H1 (cell line): ENCODE measurements around the gene NPPA. TPM values are rescaled to one million over a fixed set of nuclear protein-coding genes. Genes with fewer than 3 reads are reported as not detected.

Experiments
- CTCF ChIA-PET: fragments of 300-600 bp; sonication (Branson Sonifier 250); formaldehyde crosslinking; loops from one replicate; lab custom pipeline; 2021; ENCODE audit not compliant: partially characterized antibody; lab: Charles Lee
- POLR2A ChIA-PET: fragments of 300-600 bp; sonication (Branson Sonifier 250); formaldehyde crosslinking; loops from one replicate; lab custom pipeline; 2021; ENCODE audit warnings: inconsistent platforms; ENCODE audit not compliant: partially characterized antibody; lab: Charles Lee
- DNase-seq, 2 experiments: peaks; one replicate each; pipeline versions ENCODE4 v3.0.0 to v3.0.0-alpha.2; 2010 to 2022; ENCODE audit warnings: low spot score in 2 of 2, low read depth in 1 of 2, mixed read lengths in 1 of 2
- FAIRE-seq: peaks from 2 replicates; lab custom pipeline; 2011; peaks lifted over from hg19 to GRCh38; lab: Jason Lieb, UNC
- H2AFZ ChIP-seq: 2 replicates; pipeline ENCODE4 v1.8.1; 2012; ENCODE audit warnings: low read length, inconsistent platforms
- H2AK5ac ChIP-seq: 2 replicates; pipeline ENCODE4 v1.6.1; 2013; ENCODE audit warnings: low read depth, low read length
- H2BK120ac ChIP-seq: replicated peaks from 2 replicates; pipeline ENCODE3; 2013; ENCODE audit warnings: low read depth, low read length, inconsistent platforms
- H2BK12ac ChIP-seq: 2 replicates; pipeline ENCODE4 v1.6.1; 2013; ENCODE audit warnings: low read depth, low read length
- H2BK15ac ChIP-seq: 2 replicates; pipeline ENCODE4 v1.6.1; 2013; ENCODE audit warnings: low read length
- H2BK20ac ChIP-seq: 2 replicates; pipeline ENCODE4 v1.6.1; 2013; ENCODE audit warnings: low read length
- H2BK5ac ChIP-seq: 2 replicates; pipeline ENCODE4 v1.6.1; 2013; ENCODE audit warnings: low read depth, low read length
- H3K14ac ChIP-seq: 2 replicates; pipeline ENCODE4 v1.6.1; 2013; ENCODE audit warnings: inconsistent platforms; ENCODE audit not compliant: insufficient read length
- H3K18ac ChIP-seq: 2 replicates; pipeline ENCODE4 v1.6.1; 2013; ENCODE audit warnings: low read length; ENCODE audit errors: extremely low read depth
- H3K23ac ChIP-seq: 2 replicates; pipeline ENCODE4 v1.6.1; 2013; ENCODE audit warnings: inconsistent platforms; ENCODE audit not compliant: insufficient read length
- H3K23me2 ChIP-seq: 2 replicates; pipeline ENCODE4 v1.6.1; 2013; ENCODE audit warnings: low read depth, low read length
- H3K27ac ChIP-seq: 2 replicates; pipeline ENCODE4 v1.6.1; 2011; ENCODE audit warnings: low read depth, low read length, inconsistent platforms
- H3K27me3 ChIP-seq, 4 experiments: replicated peaks in 1 of 4; 1 replicate in 1 of 4; 2 replicates in 3 of 4; pipeline versions ENCODE4 v1.6.1 to v1.8.1; 2011 to 2013; ENCODE audit warnings: low read length in 3 of 4, mild to moderate bottlenecking in 3 of 4, inconsistent platforms in 2 of 4, mixed read lengths in 2 of 4, moderate library complexity in 1 of 4; ENCODE audit not compliant: control insufficient read depth in 3 of 4, insufficient read depth in 3 of 4; ENCODE audit errors: extremely low read depth in 1 of 4
- H3K36me3 ChIP-seq, 4 experiments: 2 replicates each; pipeline versions ENCODE4 v1.6.1 to v1.8.1; 2011 to 2013; ENCODE audit warnings: mild to moderate bottlenecking in 4 of 4, low read length in 3 of 4, moderate library complexity in 2 of 4, control low read depth in 1 of 4, inconsistent platforms in 1 of 4; ENCODE audit not compliant: insufficient read depth in 4 of 4, control insufficient read depth in 2 of 4
- H3K4ac ChIP-seq: replicated peaks from 2 replicates; pipeline ENCODE3; 2013; ENCODE audit warnings: low read length, low read depth, mixed read lengths, inconsistent platforms; ENCODE audit not compliant: insufficient read length
- H3K4me1 ChIP-seq, 4 experiments: replicated peaks in 1 of 4; 1 replicate in 1 of 4; 2 replicates in 3 of 4; pipeline versions ENCODE4 v1.6.1 to v1.8.1; 2011 to 2013; ENCODE audit warnings: low read length in 3 of 4, inconsistent platforms in 2 of 4, mixed read lengths in 1 of 4; ENCODE audit not compliant: insufficient read depth in 4 of 4, control insufficient read depth in 3 of 4
- H3K4me2 ChIP-seq, 2 experiments: 2 replicates each; pipeline versions ENCODE4 v1.6.1 to v1.8.1; 2011 to 2013; ENCODE audit warnings: low read depth in 2 of 2, low read length in 2 of 2, control low read depth in 1 of 2, inconsistent platforms in 1 of 2, mild to moderate bottlenecking in 1 of 2; ENCODE audit not compliant: insufficient read depth in 1 of 2
- H3K4me3 ChIP-seq, 4 experiments: fragments of 200-600, 300-600 bp in 1 of 4; sonication (generic), shearing (Covaris generic), sonication (Bioruptor Twin) in 1 of 4; 2 replicates each; pipeline versions ENCODE4 v1.5.1 to v1.8.1; 2011 to 2016; ENCODE audit warnings: low read length in 4 of 4, low read depth in 3 of 4, control low read depth in 2 of 4, inconsistent platforms in 2 of 4, mild to moderate bottlenecking in 2 of 4, mixed read lengths in 1 of 4, moderate library complexity in 1 of 4; ENCODE audit not compliant: insufficient read depth in 2 of 4; ENCODE audit errors: extremely low read depth in 1 of 4
- H3K56ac ChIP-seq: replicated peaks from 2 replicates; pipeline ENCODE3; 2013; ENCODE audit warnings: low read depth, mild to moderate bottlenecking, mixed read lengths, low read length, inconsistent platforms; ENCODE audit not compliant: insufficient read length
- H3K79me1 ChIP-seq: 2 replicates; pipeline ENCODE4 v1.6.1; 2013; ENCODE audit warnings: low read depth, low read length, control low read depth
- H3K79me2 ChIP-seq, 2 experiments: 2 replicates each; pipeline versions ENCODE4 v1.6.1 to v1.8.1; 2012 to 2013; ENCODE audit warnings: low read length in 2 of 2, mild to moderate bottlenecking in 2 of 2, inconsistent platforms in 1 of 2; ENCODE audit not compliant: insufficient read depth in 2 of 2, control insufficient read depth in 1 of 2
- H3K9ac ChIP-seq, 4 experiments: replicated peaks in 1 of 4; 1 replicate in 1 of 4; 2 replicates in 3 of 4; pipeline versions ENCODE4 v1.6.1 to v1.8.1; 2011 to 2013; ENCODE audit warnings: low read depth in 3 of 4, low read length in 3 of 4, control low read depth in 2 of 4, mild to moderate bottlenecking in 2 of 4, moderate library complexity in 2 of 4, inconsistent platforms in 1 of 4; ENCODE audit errors: extremely low read depth in 1 of 4
- H3K9me3 ChIP-seq, 2 experiments: 2 replicates each; pipeline versions ENCODE4 v1.6.1 to v1.8.1; 2012 to 2013; ENCODE audit warnings: mild to moderate bottlenecking in 2 of 2, moderate library complexity in 2 of 2, control low read depth in 1 of 2, inconsistent platforms in 1 of 2, low read depth in 1 of 2, low read length in 1 of 2, mixed read lengths in 1 of 2; ENCODE audit not compliant: insufficient read depth in 2 of 2
- H4K20me1 ChIP-seq, 2 experiments: replicated peaks in 1 of 2; 2 replicates each; pipeline versions ENCODE3 to v1.8.1; 2011 to 2013; ENCODE audit warnings: inconsistent platforms in 2 of 2, low read length in 2 of 2, mild to moderate bottlenecking in 1 of 2; ENCODE audit not compliant: insufficient read depth in 2 of 2, control insufficient read depth in 1 of 2
- H4K5ac ChIP-seq: 2 replicates; pipeline ENCODE4 v1.6.1; 2013; ENCODE audit warnings: low read length, low read depth, mixed read lengths, inconsistent platforms; ENCODE audit not compliant: insufficient read length
- H4K8ac ChIP-seq: 2 replicates; pipeline ENCODE4 v1.8.0; 2013; ENCODE audit warnings: mild to moderate bottlenecking, moderate library complexity, low read length, inconsistent platforms; ENCODE audit not compliant: insufficient read depth; ENCODE audit errors: extremely low read depth
- H4K91ac ChIP-seq: replicated peaks from 2 replicates; pipeline ENCODE3; 2013; ENCODE audit warnings: low read length, mixed read lengths, inconsistent platforms; ENCODE audit not compliant: insufficient read length
- CBX5 ChIP-seq: fragments of 300-800, 300-1000 bp; sonication (generic); IDR thresholded peaks from 2 replicates; pipeline ENCODE4 v1.7.1; 2016; ENCODE audit warnings: antibody characterized with exemption, low read length, low read depth
- CHD2 ChIP-seq: IDR thresholded peaks from 2 replicates; pipeline ENCODE4 v1.6.1; 2012; ENCODE audit warnings: low read length, improper control_type of control experiment
- CREB1 ChIP-seq: IDR thresholded peaks from 2 replicates; pipeline ENCODE4 v1.6.1; 2012; ENCODE audit warnings: inconsistent platforms
- EZH2 ChIP-seq: fragments of 200-600 bp; sonication (generic); IDR thresholded peaks from 2 replicates; pipeline ENCODE4 v1.7.1; 2012; ENCODE audit warnings: low read depth, mild to moderate bottlenecking, moderate library complexity, low read length, inconsistent platforms; ENCODE audit not compliant: severe bottlenecking
- FOSL1 ChIP-seq: IDR thresholded peaks from 2 replicates; pipeline ENCODE4 v1.6.1; 2011; ENCODE audit warnings: mild to moderate bottlenecking, low read depth, low read length, moderate library complexity; ENCODE audit not compliant: insufficient read depth
- HDAC6 ChIP-seq: IDR thresholded peaks from one replicate; pipeline ENCODE4 v1.7.1; 2012; ENCODE audit warnings: low read depth, mild to moderate bottlenecking, inconsistent platforms, low read length, moderate library complexity
- POLR2A ChIP-seq, 2 experiments: IDR thresholded peaks; 1 replicate in 1 of 2; 2 replicates in 1 of 2; pipeline ENCODE4 v1.6.1; 2011; ENCODE audit warnings: low read depth in 2 of 2, low read length in 2 of 2, mild to moderate bottlenecking in 2 of 2; ENCODE audit errors: control extremely low read depth in 1 of 2
- SP4 ChIP-seq: IDR thresholded peaks from 2 replicates; pipeline ENCODE4 v1.6.1; 2012; ENCODE audit warnings: low read length, inconsistent platforms
- TAF1 ChIP-seq: IDR thresholded peaks from 2 replicates; pipeline ENCODE4 v1.6.1; 2011; ENCODE audit warnings: mild to moderate bottlenecking, low read depth, low read length
- WGBS, 2 experiments: shearing (Covaris generic) in 1 of 2; methylation state at CpG; one replicate each; pipeline versions ENCODE4 v1.1.6 to v1.1.7; 2013 to 2015; ENCODE audit warnings: low lambda C conversion rate in 2 of 2, mixed read lengths in 2 of 2, inconsistent platforms in 1 of 2, low coverage in 1 of 2, missing lambda C conversion rate in 1 of 2; ENCODE audit not compliant: insufficient replicate concordance in 2 of 2, insufficient coverage in 1 of 2, insufficient read length in 1 of 2; ENCODE audit errors: extremely low coverage in 1 of 2, missing lambda C conversion rate in 1 of 2; 5-methylcytosine and 5-hydroxymethylcytosine counted together
- polyA plus RNA-seq, 7 experiments: library from polyadenylated mRNA; depleted of rRNA in 3 of 7; stranded (reverse) in 5 of 7; unstranded in 2 of 7; fragments of >200 nt in 5 of 7; fragments of 200-250 nt in 2 of 7; gene quantifications; 1 replicate in 5 of 7; 2 replicates in 1 of 7; 4 replicates in 1 of 7; pipeline versions ENCODE4 v1.2.1 to v1.2.3, GENCODE V29; 2011 to 2013; ENCODE audit warnings: missing spikeins in 2 of 7, mixed read lengths in 2 of 7
- total RNA-seq: library from RNA; stranded (reverse); fragmentation: NEBNext Ultra II Directional; extraction: Animal tissue kit (Norgen Biotek cat#: 25700); gene quantifications from 2 replicates; pipeline ENCODE4 v1.2.1, GENCODE V29; 2021

The NPPA gene
- total and polyA plus RNA-seq, 2 of the 8 experiments (the other 6 are each of a cell fraction or from before 2014, with no cell fraction given) = not detected

GRCh38 chr1:11828511-11828910 is 19.1 kb downstream of the NPPA start:
- H3K79me1 ChIP-seq = no peaks in the 10 kb centered on the region; the same call in 1 of the 2 replicates
- no peaks in the 10 kb centered on the region for H3K4me1 ChIP-seq
- H4K20me1 ChIP-seq = peaks cover 0 to 6% of the 10 kb centered on the region in 2 experiments
- no peaks in the 10 kb centered on the region for H3K9me3 ChIP-seq
- H3K4me3 ChIP-seq = no peak overlapping the region
- DNase-seq = no peak
- ChIA-PET CTCF (interaction anchor here (0.7 to 1.8 kb wide), 5 partner anchors 10 to 173 kb away, joined by 3 to 5 read pairs (median 3); no protein-coding TSS in a partner anchor), POLR2A (interaction anchor here (1.2 to 1.8 kb wide), 5 partner anchors 69 to 97 kb away, joined by 3 to 10 read pairs (median 3); partner anchors contain the start of gene KIAA2013)
- H3K23ac ChIP-seq = no peak overlapping the region
- H3K4me2 ChIP-seq = no peak overlapping the region
- H3K14ac ChIP-seq = no peak overlapping the region
- no peak overlapping the region for H2BK12ac ChIP-seq
- no peak overlapping the region for H2BK20ac ChIP-seq
- H4K5ac ChIP-seq = no peak overlapping the region
- 97% methylated on average over 17 of the region's 19 CpGs; no CpG with 5 or more reads in 1 of the 2 experiments for WGBS, 2 experiments
- H3K9ac ChIP-seq = no peak overlapping the region
- no peak overlapping the region for H3K27ac ChIP-seq
- no peak overlapping the region for H2BK15ac ChIP-seq
- no peak overlapping the region for H2AFZ ChIP-seq
- no peaks in the 10 kb centered on the region for H3K27me3 ChIP-seq
- peaks cover 33 to 73% (median 61%) of the 10 kb centered on the region in 4 experiments for H3K36me3 ChIP-seq
- no peaks in the 10 kb centered on the region for H3K79me2 ChIP-seq
- TF ChIP-seq HDAC6 = no peak
- no peak for TF ChIP-seq TAF1
- no peak for TF ChIP-seq FOSL1
- TF ChIP-seq POLR2A (IDR thresholded peaks at IDR 0.05; ENCODE audit: control extremely low read depth in 1 of 2, low read depth in 2 of 2, low read length in 2 of 2) = no peak
- TF ChIP-seq SP4 = no peak
- TF ChIP-seq CREB1 = no peak
- no peak for TF ChIP-seq CHD2
- no peak for TF ChIP-seq CBX5
- no peak for TF ChIP-seq EZH2
- H2BK120ac ChIP-seq = no peak overlapping the region
- no peak overlapping the region for H3K4ac ChIP-seq
- no peak overlapping the region for H2AK5ac ChIP-seq
- H4K8ac ChIP-seq = peak overlapping the region; percentile 12; the same call in 1 of the 2 replicates
- H3K18ac ChIP-seq = no peak overlapping the region
- FAIRE-seq = no peak
- H2BK5ac ChIP-seq = no peak overlapping the region
- H3K23me2 ChIP-seq = no peaks in the 10 kb centered on the region
- H4K91ac ChIP-seq = no peak overlapping the region
- no peak overlapping the region for H3K56ac ChIP-seq
